Lung (tissue), 12 donors: ENCODE results near the gene ING3. TPM values are rescaled to one million over a fixed set of nuclear protein-coding genes. Genes with fewer than 3 reads are reported as not detected.

Experiments
- ATAC-seq: fragments of 200-7000 bp; cut with Tn5 transposase; one replicate; pipeline ENCODE4 v1.9.1; 2020; ENCODE audit warnings: moderate number of reproducible peaks; ENCODE audit not compliant: insufficient read depth, low FRiP score
- DNase-seq, 3 donors: peaks; one replicate each; pipeline ENCODE4 v3.0.0-alpha.2; 2013 to 2017
- H3K27ac ChIP-seq, 2 donors: one replicate each; pipeline ENCODE4 v1.5.1; 2013; ENCODE audit warnings: mild to moderate bottlenecking in 2 of 2, moderate library complexity in 2 of 2, control low read depth in 1 of 2, inconsistent platforms in 1 of 2, low read depth in 1 of 2, low read length in 1 of 2
- H3K27me3 ChIP-seq, 3 donors: one replicate each; pipeline ENCODE4 v1.5.1; 2013; ENCODE audit warnings: low read length in 2 of 3; ENCODE audit not compliant: control insufficient read depth in 3 of 3, insufficient read depth in 3 of 3
- H3K36me3 ChIP-seq, 4 donors: one replicate each; pipeline ENCODE4 v1.5.1; 2013; ENCODE audit warnings: low read length in 4 of 4, mild to moderate bottlenecking in 1 of 4, moderate library complexity in 1 of 4; ENCODE audit not compliant: control insufficient read depth in 4 of 4, insufficient read depth in 4 of 4
- H3K4me1 ChIP-seq, 5 donors: one replicate each; pipeline ENCODE4 v1.5.1; 2013; ENCODE audit warnings: low read length in 5 of 5, mild to moderate bottlenecking in 2 of 5, moderate library complexity in 1 of 5; ENCODE audit not compliant: control insufficient read depth in 5 of 5, insufficient read depth in 5 of 5
- H3K4me3 ChIP-seq: one replicate; pipeline ENCODE4 v1.5.1; 2013; ENCODE audit warnings: mild to moderate bottlenecking, control low read depth, moderate library complexity
- H3K9ac ChIP-seq, 2 donors: one replicate each; pipeline ENCODE4 v1.5.1; 2013; ENCODE audit warnings: low read length in 2 of 2, control low read depth in 1 of 2; ENCODE audit not compliant: insufficient read depth in 1 of 2
- H3K9me3 ChIP-seq, 4 donors: one replicate each; pipeline ENCODE4 v1.5.1; 2013; ENCODE audit warnings: low read length in 3 of 4, mild to moderate bottlenecking in 1 of 4, moderate library complexity in 1 of 4; ENCODE audit not compliant: control insufficient read depth in 4 of 4, insufficient read depth in 3 of 4
- CTCF ChIP-seq: IDR thresholded peaks from 2 replicates; pipeline ENCODE4 v1.5.1; 2012; ENCODE audit warnings: mild to moderate bottlenecking; ENCODE audit errors: control extremely low read depth, extremely low read depth
- WGBS, 2 donors: extraction: QIAGEN DNeasy Blood & Tissue Kit; methylation state at CpG; one replicate each; pipeline ENCODE4 v1.1.7; 2013; 5-methylcytosine and 5-hydroxymethylcytosine counted together
- polyA plus RNA-seq, 2 donors: library from polyadenylated mRNA; stranded (reverse); fragments of 200-250 nt; gene quantifications; one replicate each; pipeline ENCODE4 v1.2.1, GENCODE V29; 2013
- total RNA-seq, 2 donors: library from RNA; depleted of rRNA in 1 of 2; stranded (reverse); fragments of >200 nt in 1 of 2; gene quantifications; one replicate each; pipeline ENCODE4 v1.2.1, GENCODE V29; 2014 to 2021
- donor health status: control.
- donor health status: control.
- donor health status: Bipolar disorder and iron deficiency.
- donor health status: healthy.
- donor health status: DM: yes; HTN: yes; CAD: no.

The ING3 gene
- total and polyA plus RNA-seq, 4 donors, result 8.6 to 24.9 (median 14.2) TPM

- Histone ChIP-seq H3K27me3 (no peaks in the 10 kb centered on the region), H3K36me3 (no peaks in the 10 kb centered on the region), H3K4me3 (no peak overlapping the region), H3K9ac (no peak overlapping the region), H3K9me3 (no peaks in the 10 kb centered on the region), H3K27ac (no peak overlapping the region), H3K4me1 (peaks cover 0 to 45% (median 11%) of the 10 kb centered on the region in 5 donors)
- ATAC-seq, result no peak
- WGBS, 2 donors, result 55 to 74% methylated on average over 1 of the region's 1 CpG
- DNase-seq, result no peak
- no peak for TF ChIP-seq CTCF
These were observed 47.9 kb downstream of the ING3 start for GRCh38 chr7:120998520-120998919.

GRCh38 chr7:120998996-120999565 is 48.5 kb downstream of the ING3 start:
- Histone ChIP-seq H3K4me1 (peaks cover 0 to 41% (median 7%) of the 10 kb centered on the region in 5 donors), H3K27me3 (no peaks in the 10 kb centered on the region), H3K27ac (no peak overlapping the region), H3K9ac (no peak overlapping the region), H3K4me3 (no peak overlapping the region), H3K9me3 (no peaks in the 10 kb centered on the region), H3K36me3 (no peaks in the 10 kb centered on the region)
- DNase-seq, result no peak
- ATAC-seq, result no peak
- WGBS, 2 donors, result 69 to 81% methylated on average over 2 of the region's 2 CpGs
- no peak for TF ChIP-seq CTCF

- no peaks in the 10 kb centered on the region for H3K9me3 ChIP-seq
- peak overlapping the region in 1 of 2 donors; percentile 60 for H3K9ac ChIP-seq
- no peaks in the 10 kb centered on the region for H3K27me3 ChIP-seq
- TF ChIP-seq CTCF, result no peak
- H3K4me1 ChIP-seq, result peaks cover 0 to 38% (median 7%) of the 10 kb centered on the region in 5 donors
- no peaks in the 10 kb centered on the region for H3K36me3 ChIP-seq
- WGBS, 2 donors, result 69 to 70% methylated on average over 9 of the region's 9 CpGs
- H3K4me3 ChIP-seq, result no peak overlapping the region
- DNase-seq (peak in 2 of 3 donors; percentile 86 to 92), ATAC-seq (no peak)
- H3K27ac ChIP-seq, result peak overlapping the region in 1 of 2 donors; percentile 33
These were observed 49.8 kb downstream of the ING3 start for GRCh38 chr7:121000081-121000983.
